ENCODE measurements around the gene APBA2. TPM values are rescaled to one million over a fixed set of nuclear protein-coding genes. Genes with fewer than 3 reads are reported as not detected.
A peak's percentile ranks its signal among the peaks of the same experiment; 100 is the strongest.
"Not testable (repeated sequence)": the region's sequence is repeated elsewhere in the genome, so short reads cannot be mapped to it uniquely, and the experiment has no call there.

The APBA2 gene
- total RNA-seq, 2 donors from 2014 or later, result 2.7 to 4.0 TPM

DNA sequence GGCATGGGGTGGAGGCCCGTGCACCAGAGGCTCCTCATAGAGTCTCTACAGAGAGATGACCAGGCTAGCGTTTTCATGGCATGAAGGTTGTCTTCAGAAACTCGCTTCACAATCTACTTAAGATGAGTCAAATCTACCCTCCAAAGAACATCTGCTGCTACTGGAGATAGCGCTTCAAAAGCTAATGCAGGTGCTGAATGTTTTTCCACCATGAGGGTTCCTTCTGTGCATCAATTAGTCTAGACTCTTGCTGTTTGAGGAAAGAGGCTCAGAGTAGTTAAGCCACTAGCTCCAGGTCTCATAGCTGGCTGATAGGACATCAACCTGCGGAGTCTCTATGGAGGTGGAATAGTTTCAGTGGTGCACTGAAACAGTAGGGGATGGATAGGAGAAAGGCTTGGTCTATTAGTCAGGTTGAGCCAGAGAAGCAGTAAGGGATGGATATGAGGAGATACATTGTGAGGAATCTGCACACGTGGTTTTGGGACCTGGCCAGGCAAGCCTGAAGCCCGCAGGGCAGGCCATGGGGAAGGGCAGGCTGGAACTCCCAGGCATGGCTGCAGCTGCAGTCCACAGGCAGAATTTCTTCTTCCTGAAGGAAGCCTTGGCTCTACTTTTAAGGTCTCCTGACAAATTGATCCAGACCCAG lies 117.5 kb downstream of the APBA2 start:
- intact Hi-C loops (cut with DNase I), result no loop called here
- no peak for DNase-seq (ENCODE audit: low spot score)

- peak; percentile 50 for DNase-seq (ENCODE audit: low spot score)
- intact Hi-C loops (cut with DNase I), result no loop called here
These were observed 118.1 kb downstream of the APBA2 start for GRCh38 chr15:29003840-29004233.

DNA sequence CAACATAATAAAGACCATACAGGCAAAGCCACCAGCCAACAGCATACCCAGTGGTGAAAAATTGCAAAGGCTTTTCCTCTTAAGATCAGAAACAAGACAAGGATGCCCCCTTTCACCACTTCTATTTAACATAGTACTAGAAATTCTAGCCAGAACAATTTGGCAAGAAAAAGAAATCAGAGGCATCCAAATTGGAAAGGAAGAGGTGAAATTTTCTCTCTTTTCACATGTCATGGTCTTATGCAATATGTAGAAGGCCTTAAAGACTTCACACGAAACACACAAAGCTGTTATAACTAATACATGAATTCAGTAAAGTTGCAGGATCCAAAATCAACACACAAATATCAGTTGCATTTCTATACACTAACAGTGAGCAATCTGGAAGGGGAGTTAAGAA lies 120.2 kb downstream of the APBA2 start:
- intact Hi-C loops (cut with DNase I), result no loop called here

GRCh38 chr15:29008846-29009245 lies 123.1 kb downstream of the APBA2 start:
- peak; percentile 51 for DNase-seq (ENCODE audit: low spot score)
- intact Hi-C loops (cut with DNase I), result no loop called here

More for the DNA sequence above, 120.2 kb downstream of the APBA2 start:
- no peak for DNase-seq (ENCODE audit: low spot score)

GRCh38 chr15:29012097-29012496 lies 126.3 kb downstream of the APBA2 start:
- intact Hi-C loops (cut with DNase I), result no loop called here
- no peak for DNase-seq (ENCODE audit: low spot score)

GRCh38 chr15:29014493-29014892 lies 128.7 kb downstream of the APBA2 start:
- intact Hi-C loops (cut with DNase I), result no loop called here
- DNase-seq (ENCODE audit: low spot score), result peak; percentile 28

DNA sequence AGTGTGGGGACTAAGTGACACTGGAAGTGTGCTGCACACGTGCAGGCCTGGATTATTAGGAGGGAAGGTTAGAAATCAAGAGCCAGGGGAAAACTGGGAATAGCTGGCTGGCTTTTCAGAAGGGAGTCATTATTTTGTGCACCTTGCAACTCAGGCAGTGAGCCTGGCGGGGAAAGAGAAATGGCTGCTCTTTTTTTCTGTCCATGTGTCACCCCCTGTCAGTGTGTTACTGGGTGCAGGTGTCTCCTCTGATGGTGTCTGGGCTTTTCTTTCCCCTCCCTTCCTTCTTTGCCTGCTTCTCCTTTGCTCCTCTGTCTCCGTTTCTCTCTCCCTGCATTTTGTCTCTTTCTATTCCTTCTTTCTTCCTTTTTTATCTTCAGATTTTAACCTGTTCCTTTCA lies 130.7 kb downstream of the APBA2 start:
- DNase-seq (ENCODE audit: low spot score), result peak; percentile 16
- intact Hi-C loops (cut with DNase I), result no loop called here

GRCh38 chr15:29018120-29018805 lies 132.5 kb downstream of the APBA2 start:
- intact Hi-C loops (cut with DNase I), result no loop called here
- DNase-seq (ENCODE audit: low spot score), result peak; percentile 62

GRCh38 chr15:29018995-29019976 lies 133.5 kb downstream of the APBA2 start:
- intact Hi-C loops (cut with DNase I), result no loop called here
- DNase-seq (ENCODE audit: low spot score), result peak; percentile 75

DNA sequence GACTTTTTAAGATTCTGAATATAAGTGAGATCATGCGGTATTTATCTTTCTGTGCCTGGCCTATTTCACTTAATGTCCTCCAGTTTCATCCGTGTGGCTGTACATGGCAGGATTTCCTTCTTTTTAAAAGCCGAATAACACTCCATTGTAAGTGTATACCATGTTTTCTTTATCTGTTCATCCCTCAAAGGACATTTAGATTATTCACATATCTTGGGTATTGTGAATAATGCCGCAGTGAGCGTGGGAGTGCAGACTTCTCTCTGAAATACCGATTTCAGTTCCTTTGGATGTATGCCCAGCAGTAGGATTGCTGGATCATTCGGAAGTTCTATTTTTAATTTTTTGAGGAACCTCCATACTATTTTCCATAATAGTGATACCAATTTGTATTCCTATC lies 136.1 kb downstream of the APBA2 start:
- DNase-seq (ENCODE audit: low spot score), result no peak
- intact Hi-C loops (cut with DNase I), result no loop called here

- peak; percentile 9 for DNase-seq (ENCODE audit: low spot score)
- intact Hi-C loops (cut with DNase I), result no loop called here
These were observed 138.9 kb downstream of the APBA2 start for GRCh38 chr15:29024662-29025061.

DNA sequence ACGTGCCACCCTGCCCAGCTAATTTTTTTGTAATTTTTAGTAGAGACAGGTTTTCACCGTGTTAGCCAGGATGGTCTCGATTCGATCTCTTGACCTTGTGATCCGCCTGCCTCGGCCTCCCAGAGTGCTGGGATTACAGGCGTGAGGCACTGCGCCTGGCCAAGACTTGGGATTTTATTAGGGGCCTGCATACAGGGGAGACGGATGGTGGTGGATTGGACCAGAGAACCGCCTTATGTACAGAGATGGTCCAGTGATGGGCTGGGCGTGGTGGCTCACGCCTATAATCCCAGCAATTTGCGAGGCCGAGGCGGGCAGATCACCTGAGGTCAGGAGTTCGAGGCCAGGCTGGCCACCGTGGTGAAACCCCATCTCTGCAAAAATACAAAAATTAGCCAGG lies 139.6 kb downstream of the APBA2 start:
- intact Hi-C loops (cut with DNase I), result not testable (repeated sequence)
- peak; percentile 30 for DNase-seq (ENCODE audit: low spot score)

DNA sequence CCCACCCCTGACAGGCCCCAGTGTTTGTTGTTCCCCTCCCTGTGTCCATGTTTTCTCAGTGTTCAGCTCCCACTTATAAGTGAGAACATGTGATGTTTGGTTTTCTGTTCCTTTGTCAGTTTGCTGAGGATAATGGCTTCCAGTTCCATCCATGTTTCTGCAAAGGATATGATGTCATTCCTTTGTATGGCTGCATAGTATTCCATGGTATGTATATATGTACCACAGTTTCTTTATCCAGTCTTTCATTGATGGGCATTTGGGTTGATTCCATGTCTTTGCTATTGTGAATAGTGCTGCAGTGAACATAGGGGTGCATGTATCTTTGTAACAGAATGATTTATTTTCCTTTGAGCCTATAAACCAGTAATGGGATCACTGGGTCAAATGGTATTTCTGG lies 142.4 kb downstream of the APBA2 start:
- intact Hi-C loops (cut with DNase I); DNase-seq (ENCODE audit: low spot score): not testable (repeated sequence)

GRCh38 chr15:29029651-29030195 lies 143.9 kb downstream of the APBA2 start:
- DNase-seq (ENCODE audit: low spot score), result no peak
- intact Hi-C loops (cut with DNase I), result no loop called here

DNA sequence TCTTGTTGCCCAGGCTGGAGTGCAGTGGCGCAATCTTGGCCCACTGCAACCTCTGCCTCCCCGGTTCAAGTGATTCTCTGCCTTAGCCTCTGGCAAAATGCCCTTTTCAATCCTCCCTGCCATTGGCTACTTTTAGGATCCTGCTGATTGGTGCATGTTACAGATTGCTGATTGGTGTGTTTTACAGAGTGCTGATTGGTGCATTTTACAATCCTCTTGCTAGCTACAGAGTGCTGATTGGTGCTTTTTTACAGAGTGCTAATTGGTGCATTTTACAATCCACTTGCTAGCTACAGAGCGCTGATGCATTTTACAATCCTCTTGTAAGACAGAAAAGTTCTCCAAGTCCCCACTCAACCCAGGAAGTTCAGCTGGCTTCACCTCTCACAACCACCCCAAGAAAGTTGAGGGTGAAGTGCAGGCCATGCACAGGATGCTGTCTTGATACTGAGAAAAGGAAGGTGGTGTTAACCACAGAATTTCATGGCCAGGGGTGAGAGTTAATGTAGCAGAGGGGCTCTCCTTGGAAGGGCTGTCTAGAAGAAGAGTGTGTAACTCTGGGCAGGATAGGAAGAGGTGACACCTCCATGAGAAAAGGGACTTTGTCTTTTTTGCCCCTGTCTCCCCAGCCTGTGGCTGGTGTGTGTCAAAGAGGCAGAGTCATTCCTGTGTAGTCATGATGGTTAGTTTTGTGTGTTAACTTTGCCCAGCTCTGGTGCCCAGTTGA lies 145.9 kb downstream of the APBA2 start:
- no peak for DNase-seq (ENCODE audit: low spot score)
- intact Hi-C loops (cut with DNase I), result no loop called here

DNA sequence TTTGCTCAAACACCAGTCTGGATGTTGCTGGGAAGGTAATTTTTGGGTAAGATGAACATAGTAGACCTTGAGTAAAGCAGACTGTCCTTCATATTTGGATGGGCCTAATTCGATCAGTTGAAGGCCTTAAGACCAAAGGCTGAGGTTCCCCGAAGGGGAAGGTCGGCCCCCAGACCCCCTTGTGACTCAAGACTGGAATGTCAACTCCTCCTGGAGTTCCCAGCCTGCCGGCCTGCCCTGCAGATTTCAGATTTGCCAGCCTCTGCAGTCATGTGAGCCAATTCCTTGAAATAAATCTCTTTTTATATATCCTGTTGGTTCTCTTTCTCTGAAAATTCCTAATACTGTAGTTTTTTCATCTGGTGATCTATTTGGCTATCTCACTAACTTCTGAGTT lies 146.5 kb downstream of the APBA2 start:
- intact Hi-C loops (cut with DNase I), result no loop called here
- no peak for DNase-seq (ENCODE audit: low spot score)

DNA sequence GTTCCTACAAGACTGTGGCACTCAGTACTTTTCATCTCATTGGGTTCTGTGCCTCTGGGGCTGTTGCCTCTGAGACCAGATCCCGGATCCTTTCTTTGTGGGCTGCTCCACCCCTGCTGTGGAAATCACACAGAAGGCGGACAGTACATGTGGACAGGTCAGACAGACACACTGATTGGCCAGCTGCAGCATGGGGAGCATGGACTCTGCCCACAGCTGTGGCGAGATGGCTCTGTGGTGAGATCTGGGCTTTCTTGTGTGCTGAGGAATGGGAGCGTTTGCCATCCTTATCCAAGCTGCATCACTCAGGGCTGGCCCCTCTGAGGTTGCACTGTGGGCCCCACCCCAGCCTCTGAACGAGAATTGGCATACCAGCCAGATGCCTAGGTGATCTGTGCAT lies 147.0 kb downstream of the APBA2 start:
- DNase-seq (ENCODE audit: low spot score), result no peak
- intact Hi-C loops (cut with DNase I), result no loop called here

DNA sequence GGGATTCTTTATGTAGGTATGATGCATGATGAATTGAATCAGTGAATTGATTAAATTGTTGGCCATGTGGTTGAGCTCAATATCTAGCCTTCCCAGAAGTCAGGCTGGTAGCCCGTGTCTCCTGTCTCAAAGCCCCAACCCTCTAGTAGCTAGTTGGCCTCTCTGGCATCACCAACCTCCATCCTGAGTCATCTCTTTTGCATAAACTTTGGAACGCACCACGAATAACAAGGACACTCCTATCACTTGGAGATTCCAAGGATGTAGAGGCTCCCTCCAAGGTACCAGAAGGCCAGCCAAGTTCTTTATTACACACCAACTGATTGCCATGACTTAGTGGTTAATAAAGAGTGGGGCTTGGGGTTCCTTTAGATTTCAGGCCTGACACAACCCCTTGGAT lies 148.4 kb downstream of the APBA2 start:
- DNase-seq (ENCODE audit: low spot score), result no peak
- intact Hi-C loops (cut with DNase I), result no loop called here

Measured in posterior vena cava (tissue), 2 donors.